Measurements from ENCODE around the gene TMPRSS7.

TMPRSS7 gene

DNA sequence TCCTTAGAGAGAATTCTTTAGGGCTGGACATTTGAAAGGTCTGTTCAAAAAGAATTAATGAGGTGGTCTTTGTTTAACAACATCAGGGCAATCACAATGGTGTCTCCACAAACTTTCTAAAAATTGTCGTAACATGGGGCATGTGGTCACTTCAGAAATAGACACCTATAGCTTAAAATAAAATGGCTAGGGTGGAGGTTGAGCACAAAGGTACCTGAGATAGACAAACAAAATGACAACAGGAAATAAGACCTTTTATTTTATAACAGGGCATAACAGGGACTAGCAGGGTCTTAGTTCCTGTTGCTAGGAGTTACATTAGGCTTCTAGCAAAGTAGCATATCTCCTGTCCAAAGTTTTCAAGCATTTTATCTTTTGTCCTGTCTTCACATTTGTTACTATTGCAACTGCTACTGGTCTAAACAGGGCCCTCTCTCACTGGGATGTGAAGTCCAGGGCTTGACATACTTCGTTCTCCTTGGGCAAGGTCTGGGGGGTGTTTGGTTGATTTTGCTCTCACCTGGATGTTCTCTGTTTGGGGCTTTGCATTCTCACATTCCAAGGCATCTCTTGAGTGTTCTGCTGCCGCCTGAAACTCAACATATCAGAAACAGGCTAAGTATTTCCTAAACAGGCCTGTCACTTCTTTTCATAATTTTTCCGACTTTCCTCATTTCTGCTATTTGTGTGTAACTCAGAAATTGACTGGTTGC is 95.5 kb downstream of the TMPRSS7 start:
- no peak for DNase-seq

DNA sequence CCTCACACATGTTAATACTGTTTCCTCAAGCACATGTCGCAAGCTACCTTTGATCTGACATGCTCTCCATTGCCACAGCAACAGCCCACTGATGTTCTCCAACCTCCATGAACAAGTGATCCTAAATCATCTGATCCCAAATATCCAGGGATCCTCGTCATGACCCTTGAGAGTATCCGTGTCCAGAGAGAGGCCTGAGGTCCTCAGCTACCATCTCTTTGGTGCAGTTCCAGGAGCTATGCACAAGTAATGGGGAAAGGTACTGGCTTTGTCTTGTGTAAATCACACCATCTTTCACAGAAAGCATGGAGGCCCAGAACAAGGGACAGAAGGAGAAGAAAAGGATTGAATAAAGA is 96.1 kb downstream of the TMPRSS7 start:
- no peak for DNase-seq
